Mesothelial cell of epicardium (in vitro differentiated cells): ENCODE measurements around the gene LIMK2. TPM values are rescaled to one million over a fixed set of nuclear protein-coding genes. Genes with fewer than 3 reads are reported as not detected.

Experiments used
- DNase-seq, 2 experiments: peaks; one replicate each; pipeline ENCODE4 v3.0.0; 2021; ENCODE audit warnings: low spot score in 2 of 2; ENCODE audit not compliant: unreplicated experiment in 2 of 2
- H3K27ac Mint-ChIP-seq: 2 replicates; pipeline ENCODE4 v1.8.0; 2021; ENCODE audit warnings: mixed read lengths
- H3K27me3 Mint-ChIP-seq: 2 replicates; pipeline ENCODE4 v1.8.0; 2021; ENCODE audit warnings: low read depth, mixed read lengths
- H3K36me3 Mint-ChIP-seq: 2 replicates; pipeline ENCODE4 v1.8.0; 2021; ENCODE audit warnings: mixed read lengths
- H3K4me1 Mint-ChIP-seq: 2 replicates; pipeline ENCODE4 v1.8.0; 2021; ENCODE audit warnings: mixed read lengths
- H3K4me3 Mint-ChIP-seq: 2 replicates; pipeline ENCODE4 v1.8.0; 2021; ENCODE audit warnings: mild to moderate bottlenecking, moderate library complexity, mixed read lengths
- H3K9me3 Mint-ChIP-seq: 2 replicates; pipeline ENCODE4 v1.8.0; 2021; ENCODE audit warnings: mixed read lengths
- total RNA-seq: library from RNA; stranded (reverse); gene quantifications from 3 replicates; pipeline ENCODE4 v1.2.1, GENCODE V29; 2021
- TF ChIP-seq, protein P1 (sequence below): fragments of 200-600 bp; sonication (generic); IDR thresholded peaks from one replicate; pipeline ENCODE4 v1.5.0; 2021; ENCODE audit warnings: antibody characterized with exemption; ENCODE audit not compliant: unreplicated experiment

Gene LIMK2
- total RNA-seq, 1 donor from 2014 or later: 121 TPM

DNA sequence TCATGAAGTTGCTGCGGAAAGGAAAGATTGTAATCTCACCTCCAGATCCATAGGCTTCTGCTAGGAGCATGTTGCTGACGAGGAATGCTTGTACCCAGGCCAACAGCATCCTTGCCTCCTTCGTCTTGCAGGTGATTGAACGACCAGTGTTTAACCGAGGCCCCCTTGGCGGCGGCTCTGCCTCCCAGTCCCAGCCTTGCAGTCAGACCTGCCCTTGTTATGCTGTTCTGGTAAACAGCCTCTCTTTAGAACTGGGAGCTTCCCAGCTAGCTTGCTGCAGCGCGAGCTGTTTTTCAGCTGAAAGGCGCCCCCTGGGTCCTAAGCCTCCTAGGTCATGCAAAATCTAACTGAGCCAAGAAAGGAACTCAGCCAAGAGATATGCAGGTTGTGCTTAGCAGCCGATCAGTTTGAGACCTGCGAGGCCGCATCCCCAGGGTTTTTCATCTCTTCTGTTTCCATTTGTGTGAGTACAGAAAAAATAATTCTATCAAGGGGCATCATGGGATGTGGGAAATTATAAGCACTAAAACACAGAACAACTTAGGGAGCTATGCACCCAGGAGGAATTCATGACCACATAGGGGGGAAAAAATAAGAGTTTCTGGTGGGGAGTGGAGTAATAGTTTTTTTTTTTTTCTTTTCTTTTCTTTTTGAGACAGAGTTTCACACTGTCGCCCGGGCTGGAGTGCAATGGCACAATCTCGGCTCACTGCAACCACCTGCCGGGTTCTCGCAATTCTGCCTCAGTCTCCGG lies 80.3 kb downstream of the LIMK2 start, which contains the start of gene PIK3IP1:
Gene PIK3IP1, minus strand, starts transcription at position 253 of the 754 bp plus-strand sequence. Its CDS starts 144 bp downstream, at position 109.
- TF ChIP-seq, protein P1, sequence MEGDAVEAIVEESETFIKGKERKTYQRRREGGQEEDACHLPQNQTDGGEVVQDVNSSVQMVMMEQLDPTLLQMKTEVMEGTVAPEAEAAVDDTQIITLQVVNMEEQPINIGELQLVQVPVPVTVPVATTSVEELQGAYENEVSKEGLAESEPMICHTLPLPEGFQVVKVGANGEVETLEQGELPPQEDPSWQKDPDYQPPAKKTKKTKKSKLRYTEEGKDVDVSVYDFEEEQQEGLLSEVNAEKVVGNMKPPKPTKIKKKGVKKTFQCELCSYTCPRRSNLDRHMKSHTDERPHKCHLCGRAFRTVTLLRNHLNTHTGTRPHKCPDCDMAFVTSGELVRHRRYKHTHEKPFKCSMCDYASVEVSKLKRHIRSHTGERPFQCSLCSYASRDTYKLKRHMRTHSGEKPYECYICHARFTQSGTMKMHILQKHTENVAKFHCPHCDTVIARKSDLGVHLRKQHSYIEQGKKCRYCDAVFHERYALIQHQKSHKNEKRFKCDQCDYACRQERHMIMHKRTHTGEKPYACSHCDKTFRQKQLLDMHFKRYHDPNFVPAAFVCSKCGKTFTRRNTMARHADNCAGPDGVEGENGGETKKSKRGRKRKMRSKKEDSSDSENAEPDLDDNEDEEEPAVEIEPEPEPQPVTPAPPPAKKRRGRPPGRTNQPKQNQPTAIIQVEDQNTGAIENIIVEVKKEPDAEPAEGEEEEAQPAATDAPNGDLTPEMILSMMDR: no peak
- H3K4me1 Mint-ChIP-seq: peaks cover 51% of the 10 kb centered on the region
- H3K27ac Mint-ChIP-seq: peak within 1 kb of the TSS; percentile 92
- peak in 1 of 2 experiments; percentile 76 for DNase-seq
- H3K27me3 Mint-ChIP-seq: no peaks in the 10 kb centered on the region
- peaks cover 6% of the 10 kb centered on the region for H3K36me3 Mint-ChIP-seq
- H3K4me3 Mint-ChIP-seq: peak within 1 kb of the TSS; percentile 84
- no peaks in the 10 kb centered on the region for H3K9me3 Mint-ChIP-seq

DNA sequence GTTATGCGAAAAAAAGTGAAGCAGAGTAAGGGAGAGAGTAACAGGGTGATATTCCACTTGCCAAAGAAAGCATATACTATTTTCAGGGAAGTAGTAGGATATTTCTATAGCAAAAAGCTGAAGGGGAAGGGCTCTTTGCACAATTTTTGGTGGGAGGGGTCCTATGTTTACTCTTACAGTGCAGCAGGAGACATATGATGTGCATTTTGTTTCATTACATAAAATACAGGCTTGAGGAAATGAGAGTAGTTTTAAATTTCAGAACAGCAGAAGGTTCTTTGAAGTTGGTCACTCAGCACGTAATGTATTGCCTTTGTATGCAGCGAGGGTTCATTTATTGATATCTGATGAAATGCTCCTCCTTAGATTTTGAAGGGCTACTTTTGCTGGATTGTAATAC lies 83.3 kb downstream of the LIMK2 start:
- Mint-ChIP-seq H3K9me3 (no peaks in the 10 kb centered on the region), H3K36me3 (peaks cover 2% of the 10 kb centered on the region), H3K27me3 (no peaks in the 10 kb centered on the region), H3K4me1 (peaks cover 45% of the 10 kb centered on the region), H3K4me3 (no peak overlapping the region), H3K27ac (peak overlapping the region; percentile 89)
- no peak for DNase-seq
- TF ChIP-seq, protein P1: no peak

DNA sequence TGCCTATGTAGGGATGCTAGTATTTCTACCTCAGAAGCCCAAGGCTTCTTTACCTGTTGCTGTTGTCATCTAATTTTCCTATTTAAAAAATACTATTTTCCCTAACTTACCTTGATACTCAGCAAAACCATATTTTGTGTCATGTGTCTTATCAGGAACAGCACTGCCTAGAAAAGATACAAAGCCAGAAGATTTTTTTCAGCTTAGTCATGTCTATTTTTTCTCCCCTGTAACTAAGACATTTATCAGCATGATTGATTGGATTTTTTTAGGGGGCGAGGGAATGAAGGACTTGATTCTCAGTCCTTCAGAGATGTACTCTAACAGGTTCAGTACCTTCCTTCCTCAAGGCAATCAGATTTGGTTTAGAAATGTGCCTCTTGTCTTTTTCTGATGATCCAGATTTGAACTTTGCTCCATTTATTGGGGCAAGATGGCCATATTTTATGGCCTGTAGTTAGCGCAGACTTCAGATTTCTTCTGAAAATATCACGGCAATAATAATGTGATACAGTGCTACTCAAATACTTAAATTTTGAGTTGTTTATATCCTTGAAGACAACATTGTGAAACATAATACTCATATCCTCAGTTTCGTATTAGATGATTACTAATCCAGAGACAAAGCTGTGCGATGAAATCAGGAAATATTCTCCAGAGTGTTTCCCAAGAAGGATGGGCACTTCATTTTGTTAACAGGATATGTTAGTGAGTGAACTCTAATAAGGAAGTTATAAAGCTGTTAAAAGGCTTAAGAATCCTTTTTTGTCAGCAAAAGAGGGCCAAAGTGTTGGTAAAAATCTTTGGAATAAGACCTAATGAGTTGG lies 83.9 kb downstream of the LIMK2 start:
- Mint-ChIP-seq H3K27ac (peak overlapping the region; percentile 89), H3K36me3 (no peaks in the 10 kb centered on the region), H3K27me3 (no peaks in the 10 kb centered on the region), H3K9me3 (no peaks in the 10 kb centered on the region), H3K4me3 (no peak overlapping the region), H3K4me1 (peaks cover 43% of the 10 kb centered on the region)
- no peak for DNase-seq
- TF ChIP-seq, protein P1: no peak

DNA sequence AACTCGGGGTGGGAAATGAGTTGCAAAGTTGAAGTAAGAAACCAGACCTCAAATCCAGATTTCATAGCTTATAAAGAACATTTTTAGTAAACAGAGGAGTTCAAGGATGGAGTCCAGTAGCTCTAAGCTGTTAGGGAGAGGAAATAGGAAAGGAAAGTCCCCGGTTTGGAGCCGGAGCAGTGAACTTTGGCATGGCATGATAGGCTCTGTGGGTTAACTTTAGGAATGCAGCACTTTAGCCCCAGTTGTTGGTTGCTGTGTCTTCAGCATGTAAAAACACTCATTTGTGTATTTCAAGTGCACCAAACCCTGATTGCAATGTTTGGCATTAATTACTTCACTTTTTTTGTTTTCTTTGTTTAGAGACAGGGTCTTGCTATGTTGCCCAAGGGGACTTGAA lies 88.8 kb downstream of the LIMK2 start:
- Mint-ChIP-seq H3K36me3 (no peaks in the 10 kb centered on the region), H3K27me3 (no peaks in the 10 kb centered on the region), H3K27ac (no peak overlapping the region), H3K9me3 (no peaks in the 10 kb centered on the region), H3K4me3 (no peak overlapping the region), H3K4me1 (peaks cover 13% of the 10 kb centered on the region)
- TF ChIP-seq, protein P1: no peak
- no peak for DNase-seq

DNA sequence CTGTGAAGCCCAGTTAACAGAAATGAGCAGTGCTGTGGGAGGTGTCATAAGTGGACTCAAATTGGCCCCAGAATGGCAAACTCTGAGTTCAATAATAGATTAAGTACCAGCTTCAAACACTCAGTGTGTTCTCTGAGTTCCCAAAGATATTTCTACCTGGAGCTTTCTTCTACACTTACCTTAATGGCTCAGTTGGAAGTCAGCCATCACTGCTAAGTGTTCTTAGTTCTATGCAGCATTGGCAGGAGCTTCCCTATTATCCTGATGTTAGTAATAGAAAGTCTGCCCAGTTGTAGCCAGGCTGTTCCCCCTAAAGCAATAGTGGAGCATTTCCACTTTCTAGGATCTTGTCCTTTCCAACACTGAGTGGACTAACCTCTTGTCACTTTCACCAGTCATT lies 89.9 kb downstream of the LIMK2 start:
- no peaks in the 10 kb centered on the region for H3K27me3 Mint-ChIP-seq
- DNase-seq: no peak
- TF ChIP-seq, protein P1: no peak
- peaks cover 3% of the 10 kb centered on the region for H3K9me3 Mint-ChIP-seq
- no peak overlapping the region for H3K4me3 Mint-ChIP-seq
- peaks cover 2% of the 10 kb centered on the region for H3K4me1 Mint-ChIP-seq
- H3K27ac Mint-ChIP-seq: no peak overlapping the region
- no peaks in the 10 kb centered on the region for H3K36me3 Mint-ChIP-seq
